C4-2B (cell line): ENCODE measurements around the gene ADGRF4.

Experiments
- H3K27ac ChIP-seq: fragments of 450-650 bp; 2 replicates; pipeline ENCODE4 v1.5.1; 2017
- ZFX ChIP-seq: fragments of 450-650 bp; IDR thresholded peaks from 2 replicates; pipeline ENCODE4 v1.6.1; 2017
- TF ChIP-seq, protein P1 (sequence below): fragments of 450-650 bp; conservative IDR thresholded peaks from 2 replicates; pipeline ENCODE4 v1.5.1; 2017; ENCODE audit warnings: mild to moderate bottlenecking

ADGRF4 gene

DNA sequence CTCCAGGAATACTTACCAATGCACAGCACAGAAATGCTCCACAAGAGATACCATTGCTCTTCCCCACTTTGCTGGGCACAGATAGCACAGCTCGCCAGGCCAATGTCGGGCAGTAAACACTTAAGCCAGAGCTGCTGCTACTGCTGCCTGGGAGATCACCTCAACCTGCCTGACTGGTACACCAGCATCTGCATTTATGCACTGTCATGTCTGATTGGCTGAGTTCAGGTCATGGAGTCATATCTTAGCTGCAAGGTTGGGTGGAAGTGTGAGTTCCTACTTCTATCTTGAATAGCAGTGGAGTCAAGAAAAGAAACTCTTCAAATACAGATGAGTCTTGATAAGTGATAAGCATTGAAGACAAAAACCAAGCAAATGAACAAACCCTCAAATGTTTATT lies 10.9 kb upstream of the ADGRF4 start:
- H3K27ac ChIP-seq = no peak overlapping the region
- TF ChIP-seq ZFX = no peak
- TF ChIP-seq, protein P1, sequence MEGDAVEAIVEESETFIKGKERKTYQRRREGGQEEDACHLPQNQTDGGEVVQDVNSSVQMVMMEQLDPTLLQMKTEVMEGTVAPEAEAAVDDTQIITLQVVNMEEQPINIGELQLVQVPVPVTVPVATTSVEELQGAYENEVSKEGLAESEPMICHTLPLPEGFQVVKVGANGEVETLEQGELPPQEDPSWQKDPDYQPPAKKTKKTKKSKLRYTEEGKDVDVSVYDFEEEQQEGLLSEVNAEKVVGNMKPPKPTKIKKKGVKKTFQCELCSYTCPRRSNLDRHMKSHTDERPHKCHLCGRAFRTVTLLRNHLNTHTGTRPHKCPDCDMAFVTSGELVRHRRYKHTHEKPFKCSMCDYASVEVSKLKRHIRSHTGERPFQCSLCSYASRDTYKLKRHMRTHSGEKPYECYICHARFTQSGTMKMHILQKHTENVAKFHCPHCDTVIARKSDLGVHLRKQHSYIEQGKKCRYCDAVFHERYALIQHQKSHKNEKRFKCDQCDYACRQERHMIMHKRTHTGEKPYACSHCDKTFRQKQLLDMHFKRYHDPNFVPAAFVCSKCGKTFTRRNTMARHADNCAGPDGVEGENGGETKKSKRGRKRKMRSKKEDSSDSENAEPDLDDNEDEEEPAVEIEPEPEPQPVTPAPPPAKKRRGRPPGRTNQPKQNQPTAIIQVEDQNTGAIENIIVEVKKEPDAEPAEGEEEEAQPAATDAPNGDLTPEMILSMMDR = no peak

DNA sequence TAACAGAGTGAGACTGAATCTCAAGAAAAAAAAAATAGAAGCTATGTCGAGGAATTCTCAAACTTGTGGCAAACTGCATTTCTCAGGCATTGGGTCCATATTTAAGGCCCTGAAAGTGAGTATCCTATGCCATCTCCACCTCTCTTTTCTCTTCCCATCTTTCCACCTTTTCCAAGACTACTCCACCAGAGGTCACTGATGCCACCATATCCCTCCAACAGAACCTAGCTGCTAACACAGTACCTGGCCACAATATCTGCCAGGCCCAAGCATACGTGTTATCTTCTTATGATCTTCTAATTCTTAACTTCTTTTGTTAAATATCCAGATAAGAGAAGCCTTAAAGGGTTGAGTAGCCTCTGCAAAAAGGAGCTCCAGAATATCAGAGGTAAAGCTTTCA lies 8.2 kb upstream of the ADGRF4 start:
- H3K27ac ChIP-seq = no peak overlapping the region
- TF ChIP-seq, protein P1 = peak; percentile 22
- TF ChIP-seq ZFX = no peak

DNA sequence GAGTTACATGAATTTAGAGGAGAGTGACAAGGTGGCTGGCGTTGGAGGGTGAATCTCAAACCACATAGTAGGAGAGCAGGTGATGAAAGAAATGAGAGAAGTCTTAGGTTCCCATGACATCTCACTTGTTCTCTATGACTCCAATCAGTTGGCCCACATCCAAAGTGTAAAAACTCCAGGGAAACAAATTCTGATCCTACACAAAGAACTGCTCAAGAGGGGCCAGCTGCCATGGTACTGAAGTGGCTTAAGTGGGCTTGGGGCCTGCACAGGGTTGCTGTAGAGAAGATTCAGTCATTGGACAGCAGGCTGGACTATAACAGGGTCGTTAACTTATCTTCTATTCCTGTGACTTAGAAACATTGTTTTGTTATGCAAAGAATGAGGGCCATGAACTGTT lies 7.6 kb upstream of the ADGRF4 start:
- TF ChIP-seq, protein P1 = no peak
- TF ChIP-seq ZFX = no peak
- no peak overlapping the region for H3K27ac ChIP-seq

DNA sequence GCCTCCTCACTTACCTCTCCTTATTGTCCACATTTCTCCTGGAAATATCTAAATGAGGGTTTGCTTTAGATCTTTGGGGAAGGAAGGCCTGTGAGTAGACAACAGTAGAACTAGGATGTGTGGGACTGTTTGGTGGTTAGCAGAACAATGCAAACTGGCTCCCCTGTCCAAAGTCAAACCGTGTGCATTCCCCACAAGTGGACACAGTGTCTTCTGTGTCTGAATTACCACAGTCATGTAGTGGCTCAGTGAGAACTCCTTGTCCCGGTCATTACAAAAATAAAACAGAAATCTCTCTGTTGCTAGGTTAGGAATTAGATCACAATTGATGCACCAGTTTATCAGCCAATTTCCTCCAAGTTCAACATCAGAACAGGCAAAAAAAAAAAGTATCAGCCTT lies 455 bp upstream of the ADGRF4 start:
- no peak overlapping the region for H3K27ac ChIP-seq
- no peak for TF ChIP-seq ZFX
- TF ChIP-seq, protein P1 = no peak

DNA sequence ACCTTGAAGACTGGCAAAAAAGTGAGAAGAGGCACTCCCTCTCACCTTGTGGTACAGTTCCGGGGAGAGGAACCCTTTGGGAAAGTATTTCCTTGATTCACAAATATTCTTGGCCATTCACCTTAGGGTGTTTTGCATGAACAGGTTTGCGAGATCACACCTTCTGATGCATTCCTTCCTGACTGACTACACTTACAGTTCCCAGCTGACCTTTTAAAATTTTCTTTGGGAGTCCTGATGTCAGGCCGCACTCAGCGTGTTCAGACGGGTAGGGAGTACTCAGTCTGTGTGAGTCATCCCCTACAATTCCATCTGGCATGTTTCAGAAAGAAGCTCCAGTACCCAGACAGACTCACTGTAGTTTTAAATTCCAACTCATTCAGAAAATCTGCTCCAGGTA lies 1.7 kb downstream of the ADGRF4 start:
- TF ChIP-seq, protein P1 = no peak
- TF ChIP-seq ZFX = no peak
- H3K27ac ChIP-seq = no peak overlapping the region

DNA sequence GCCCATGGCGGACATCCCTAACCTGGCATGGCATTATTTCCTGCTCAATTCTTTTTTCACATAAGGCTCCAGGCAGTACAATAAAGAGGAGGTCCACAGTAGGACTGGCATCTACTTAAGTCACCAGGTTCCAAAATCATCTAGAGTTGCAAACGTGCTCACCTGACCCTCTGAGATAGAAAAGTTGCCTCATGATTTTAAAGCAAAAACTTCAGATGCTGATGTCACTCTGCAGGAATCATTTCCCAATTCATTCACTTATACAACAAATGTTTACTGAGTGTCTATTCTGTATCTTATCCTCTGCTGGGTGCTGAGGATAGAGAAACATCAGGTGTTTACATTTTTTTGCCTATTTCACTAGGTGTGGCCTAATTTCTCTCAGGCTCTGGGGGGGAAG lies 2.2 kb downstream of the ADGRF4 start:
- H3K27ac ChIP-seq = no peak overlapping the region
- no peak for TF ChIP-seq ZFX
- TF ChIP-seq, protein P1 = no peak

DNA sequence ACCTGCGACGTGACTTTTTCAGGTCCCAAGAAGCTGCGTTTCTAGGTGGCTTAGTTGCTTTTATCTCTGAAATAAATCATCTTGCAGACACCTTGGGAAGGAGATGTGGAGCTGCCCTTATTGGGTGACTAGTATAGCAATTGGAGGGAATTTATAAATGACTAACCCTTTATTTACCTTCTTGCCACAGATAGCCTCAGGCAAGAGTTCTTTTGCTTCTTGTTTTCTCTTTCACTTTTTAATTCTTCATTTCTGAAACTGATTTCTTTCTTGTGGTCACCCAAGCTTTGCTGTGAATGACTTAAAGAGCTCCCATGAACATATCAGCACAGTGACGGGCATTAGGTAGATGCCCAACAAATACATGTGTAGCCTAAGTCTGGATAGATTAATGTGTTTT lies 3.0 kb downstream of the ADGRF4 start:
- TF ChIP-seq, protein P1 = no peak
- no peak for TF ChIP-seq ZFX
- H3K27ac ChIP-seq = no peak overlapping the region

DNA sequence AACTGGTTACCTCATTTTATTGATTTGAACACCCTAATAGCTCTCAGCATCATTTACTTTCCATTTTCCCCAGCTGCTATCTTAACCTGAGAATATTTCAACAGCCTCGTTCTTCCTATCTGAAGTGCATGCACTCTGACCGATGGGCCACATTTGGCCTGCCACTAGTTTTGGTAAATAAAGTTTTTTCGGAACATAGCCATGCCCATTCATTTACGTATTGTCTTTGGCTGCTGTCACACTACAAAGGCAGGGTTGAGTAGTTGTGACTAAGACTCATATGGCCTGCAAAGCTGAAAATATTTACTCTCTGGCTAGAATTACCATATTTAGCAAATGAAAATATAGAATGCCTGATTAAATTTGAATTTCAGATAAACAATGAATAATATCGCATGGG lies 10.8 kb downstream of the ADGRF4 start:
- no peak overlapping the region for H3K27ac ChIP-seq
- TF ChIP-seq, protein P1 = no peak
- TF ChIP-seq ZFX = no peak
